NCI-H1048 (cell line): Measurements from ENCODE around the gene MRPL16.

ENCODE experiments used
- DNase-seq: peaks from one replicate; lab custom pipeline; 2025; lab: John Stamatoyannopoulos, UW

The MRPL16 gene

GRCh38 chr11:59770869-59771268 lies 39.7 kb downstream of the MRPL16 start:
- DNase-seq = no peak

DNA sequence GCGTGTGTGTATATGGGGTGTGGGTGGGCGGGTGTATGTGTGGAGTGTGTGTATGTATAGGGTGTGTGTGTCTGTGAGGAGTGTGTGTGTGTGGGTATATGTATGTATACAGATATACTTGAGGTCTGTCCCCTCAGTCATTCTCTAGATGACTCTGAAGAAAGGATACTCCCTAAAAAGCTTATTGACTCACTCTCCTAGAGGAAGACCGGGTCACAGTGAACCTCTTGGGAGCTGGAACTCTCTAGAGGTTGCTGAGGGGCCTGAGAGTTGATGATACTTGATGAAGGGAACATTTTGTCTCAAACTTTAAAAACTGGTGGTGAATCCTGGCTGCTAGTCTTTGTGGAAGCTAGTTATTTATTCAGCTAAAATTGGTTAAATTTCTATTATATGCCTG lies 40.3 kb downstream of the MRPL16 start:
- DNase-seq = no peak

DNA sequence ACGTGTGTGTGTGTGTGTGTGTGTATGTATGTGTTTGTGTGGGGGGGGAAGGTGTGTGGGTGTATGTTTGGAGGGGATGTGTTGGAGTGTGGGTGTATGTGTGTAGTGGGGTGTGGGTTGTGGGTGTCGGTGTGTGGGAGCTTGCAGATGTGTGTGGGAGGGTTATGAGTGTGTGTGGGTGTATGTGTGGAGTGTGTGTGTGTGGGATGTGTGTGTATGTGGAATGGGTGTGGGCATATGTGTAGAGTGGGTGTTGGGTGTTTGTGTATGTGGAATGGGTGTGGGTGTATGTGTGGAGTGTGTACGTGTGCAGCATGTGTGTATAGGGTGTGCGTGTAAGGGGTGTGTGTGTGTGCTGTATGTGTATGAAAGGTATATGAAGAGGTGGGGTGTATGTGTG lies 40.8 kb downstream of the MRPL16 start:
- no peak for DNase-seq

- DNase-seq = no peak
Observed at GRCh38 chr11:59769111-59769510, 41.5 kb downstream of the MRPL16 start.

- DNase-seq = no peak
Observed at GRCh38 chr11:59767225-59767611, 43.4 kb downstream of the MRPL16 start.

DNA sequence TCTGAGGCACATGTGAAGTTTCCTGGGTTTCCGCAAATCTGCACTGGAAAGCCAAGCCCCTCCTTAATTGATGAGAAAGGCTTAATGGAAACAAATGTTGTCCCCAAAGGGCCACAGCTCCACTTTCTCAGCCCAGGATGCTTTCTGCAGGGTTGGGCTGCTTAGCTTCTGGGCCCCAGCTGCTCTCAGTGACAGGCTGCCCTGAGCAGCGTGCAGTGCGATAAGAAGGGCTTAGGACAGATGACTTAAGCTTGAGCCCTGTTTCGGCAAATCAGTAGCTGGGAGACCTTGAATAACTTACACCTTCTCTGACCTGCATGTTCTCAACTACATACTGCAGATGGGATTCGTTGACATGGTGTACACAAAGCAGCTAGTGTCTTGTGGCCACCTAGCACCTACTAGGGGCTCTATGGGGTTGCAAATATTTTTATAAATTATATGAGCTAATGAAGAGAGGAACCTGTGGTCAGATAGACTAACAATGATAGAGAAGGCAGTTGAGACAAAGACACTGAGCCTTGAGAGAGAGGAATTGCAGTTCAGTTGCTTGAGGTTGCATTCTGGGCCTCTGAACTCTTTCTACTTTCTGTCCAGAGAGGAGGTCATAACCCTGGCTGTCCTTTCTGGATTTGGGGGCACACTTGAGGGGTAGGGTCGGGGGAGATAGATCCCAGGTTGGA lies 43.9 kb downstream of the MRPL16 start:
- DNase-seq = no peak

GRCh38 chr11:59765068-59765735 lies 45.4 kb downstream of the MRPL16 start:
- no peak for DNase-seq

GRCh38 chr11:59761993-59762392 lies 48.6 kb downstream of the MRPL16 start:
- DNase-seq = no peak

DNA sequence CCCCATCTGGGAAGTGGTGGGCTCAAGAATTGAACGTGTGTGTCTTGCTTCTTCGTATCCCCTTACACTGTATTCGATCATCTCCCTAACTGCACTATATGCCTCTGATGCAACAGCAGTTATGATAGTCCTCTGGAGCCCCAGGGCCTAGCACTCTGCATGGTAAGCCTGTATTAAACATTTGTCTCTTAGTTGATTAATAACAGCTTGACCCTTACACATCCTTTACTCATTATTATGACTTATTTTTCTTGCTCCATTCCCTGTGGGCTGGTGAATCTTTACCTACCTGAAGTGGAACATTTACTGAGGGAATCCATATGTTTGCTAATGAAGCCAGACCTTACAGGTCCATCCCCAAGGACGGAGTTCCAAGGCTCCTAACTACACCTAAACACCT lies 49.8 kb downstream of the MRPL16 start:
- no peak for DNase-seq

- DNase-seq = no peak
Observed at GRCh38 chr11:59759900-59760299, 50.7 kb downstream of the MRPL16 start.

DNA sequence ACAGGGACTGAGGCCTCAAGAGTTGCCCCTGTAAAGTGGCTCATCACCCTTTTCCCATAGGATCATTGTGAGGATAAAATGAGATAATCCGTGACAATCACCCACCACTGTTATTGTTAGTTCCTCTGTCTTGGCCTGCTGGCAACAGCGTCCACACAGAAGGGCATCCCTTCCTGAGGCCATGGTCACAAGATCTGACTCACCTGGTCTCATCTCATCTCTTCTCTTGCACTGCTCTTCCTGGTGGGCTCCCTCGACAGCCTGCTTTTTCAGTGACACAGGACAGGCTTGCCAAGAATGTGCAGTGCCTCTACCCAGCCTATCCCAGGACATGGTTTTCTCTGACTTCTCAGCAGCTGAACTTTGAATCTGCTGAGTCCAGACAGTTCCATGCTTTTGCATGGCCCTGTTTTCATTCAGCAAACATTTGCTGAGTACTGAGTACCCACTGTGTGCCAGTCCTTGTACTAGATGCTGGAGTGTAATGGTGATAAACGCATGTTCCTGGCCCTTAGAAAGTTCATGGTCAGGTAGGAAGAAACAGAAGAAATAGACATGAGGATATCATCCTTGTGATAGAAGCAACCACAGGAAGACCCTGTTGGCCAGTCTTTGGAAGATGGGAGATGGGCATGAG lies 52.1 kb downstream of the MRPL16 start:
- DNase-seq = no peak

DNA sequence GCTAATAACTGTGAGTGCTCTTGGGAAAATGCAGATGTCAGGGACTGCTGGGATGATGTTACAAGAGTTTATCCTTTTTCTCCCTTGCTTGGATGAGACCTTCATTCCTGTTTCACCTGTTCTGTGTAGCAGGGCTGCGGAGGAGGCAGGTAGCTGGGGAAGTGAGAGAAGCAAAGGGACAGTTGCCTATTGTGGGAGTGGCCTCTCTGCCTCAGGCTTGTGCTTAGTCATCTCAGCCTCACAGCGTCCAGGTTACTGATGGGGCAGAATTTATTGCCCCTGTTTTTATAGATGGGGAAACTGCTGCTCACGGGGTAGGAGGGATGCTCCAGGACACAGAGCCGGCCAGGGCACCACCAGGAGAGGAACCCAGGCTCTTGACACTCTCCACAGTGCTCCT lies 53.7 kb downstream of the MRPL16 start:
- DNase-seq = no peak

GRCh38 chr11:59756558-59756840 lies 54.1 kb downstream of the MRPL16 start:
- DNase-seq = no peak
